ENCODE data around the gene ENO2.
"Not testable (repeated sequence)": the region's sequence is repeated elsewhere in the genome, so short reads cannot be mapped to it uniquely, and the experiment has no call there.

DNA sequence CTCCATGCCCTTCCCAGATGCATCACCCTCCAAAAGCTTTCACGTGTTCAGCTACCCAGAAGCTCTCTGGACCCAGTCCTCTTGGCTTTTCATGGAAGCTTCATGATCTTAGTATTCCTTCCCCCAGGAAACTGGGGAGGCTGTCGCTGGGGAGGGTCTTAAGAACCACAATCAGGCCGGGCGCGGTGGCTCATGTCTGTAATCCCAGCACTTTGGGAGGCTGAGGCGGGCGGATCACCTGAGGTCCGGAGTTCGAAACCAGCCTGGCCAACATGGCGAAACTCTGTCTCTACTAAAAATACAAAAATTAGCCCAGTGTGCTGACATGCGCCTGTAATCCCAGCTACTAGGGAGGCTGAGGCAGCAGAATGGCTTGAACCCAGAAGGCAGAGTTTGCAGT lies 6.2 kb upstream of the ENO2 start:
- not testable (repeated sequence) for TF ChIP-seq CTCF (IDR thresholded peaks at IDR 0.05; ENCODE audit: low read length); EZH2 (IDR thresholded peaks at IDR 0.05; ENCODE audit: borderline replicate concordance, low read length)
